C4-2B (cell line): ENCODE results near the gene MPP3.

Experiments used
- ZFX ChIP-seq: fragments of 450-650 bp; IDR thresholded peaks from 2 replicates; pipeline ENCODE4 v1.6.1; 2017
- TF ChIP-seq, protein P1 (sequence below): fragments of 450-650 bp; conservative IDR thresholded peaks from 2 replicates; pipeline ENCODE4 v1.5.1; 2017; ENCODE audit warnings: mild to moderate bottlenecking

DNA sequence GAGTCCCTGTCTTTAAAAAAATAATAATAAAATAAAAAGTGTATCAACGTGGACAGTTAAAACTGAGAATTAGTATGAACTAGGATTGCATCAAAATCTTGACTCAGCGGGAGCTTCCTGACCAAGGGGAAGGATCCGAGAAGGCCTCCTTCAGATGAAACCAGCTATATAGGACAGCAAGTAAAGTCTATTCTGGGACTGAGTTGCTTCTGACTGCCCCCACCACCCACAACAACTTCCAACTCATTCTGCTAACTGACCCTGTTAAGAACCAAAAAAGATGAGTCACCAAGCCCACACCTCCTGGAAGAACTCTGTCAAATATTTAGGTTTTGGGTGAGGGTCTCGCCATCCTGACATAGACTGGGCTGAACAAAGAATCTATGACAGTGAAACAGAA lies 24.9 kb downstream of the MPP3 start:
- TF ChIP-seq, protein P1, sequence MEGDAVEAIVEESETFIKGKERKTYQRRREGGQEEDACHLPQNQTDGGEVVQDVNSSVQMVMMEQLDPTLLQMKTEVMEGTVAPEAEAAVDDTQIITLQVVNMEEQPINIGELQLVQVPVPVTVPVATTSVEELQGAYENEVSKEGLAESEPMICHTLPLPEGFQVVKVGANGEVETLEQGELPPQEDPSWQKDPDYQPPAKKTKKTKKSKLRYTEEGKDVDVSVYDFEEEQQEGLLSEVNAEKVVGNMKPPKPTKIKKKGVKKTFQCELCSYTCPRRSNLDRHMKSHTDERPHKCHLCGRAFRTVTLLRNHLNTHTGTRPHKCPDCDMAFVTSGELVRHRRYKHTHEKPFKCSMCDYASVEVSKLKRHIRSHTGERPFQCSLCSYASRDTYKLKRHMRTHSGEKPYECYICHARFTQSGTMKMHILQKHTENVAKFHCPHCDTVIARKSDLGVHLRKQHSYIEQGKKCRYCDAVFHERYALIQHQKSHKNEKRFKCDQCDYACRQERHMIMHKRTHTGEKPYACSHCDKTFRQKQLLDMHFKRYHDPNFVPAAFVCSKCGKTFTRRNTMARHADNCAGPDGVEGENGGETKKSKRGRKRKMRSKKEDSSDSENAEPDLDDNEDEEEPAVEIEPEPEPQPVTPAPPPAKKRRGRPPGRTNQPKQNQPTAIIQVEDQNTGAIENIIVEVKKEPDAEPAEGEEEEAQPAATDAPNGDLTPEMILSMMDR = no peak
- no peak for TF ChIP-seq ZFX
